Smooth muscle cell (in vitro differentiated cells): Measurements from ENCODE around the gene ANKRD13D. TPM values are rescaled to one million over a fixed set of nuclear protein-coding genes. Genes with fewer than 3 reads are reported as not detected.

Experiments used
- DNase-seq: peaks from one replicate; lab custom pipeline; 2025; ENCODE audit not compliant: unreplicated experiment; lab: John Stamatoyannopoulos, UW
- H2AFZ ChIP-seq: fragments of 200-600 bp; sonication (generic); 2 replicates; pipeline ENCODE4 v1.6.0; 2016; ENCODE audit warnings: antibody characterized with exemption, low read depth, mild to moderate bottlenecking
- H3F3A ChIP-seq: fragments of 200-600 bp; sonication (generic); 2 replicates; pipeline ENCODE4 v1.6.0; 2017; ENCODE audit warnings: antibody characterized with exemption, low read depth
- H3K27ac ChIP-seq: fragments of 200-600 bp; sonication (generic); 2 replicates; pipeline ENCODE4 v1.5.1; 2016; ENCODE audit warnings: low read depth, mild to moderate bottlenecking
- H3K27me3 ChIP-seq: fragments of 200-600 bp; sonication (generic); 2 replicates; pipeline ENCODE4 v1.6.1; 2016; ENCODE audit warnings: low read depth, mild to moderate bottlenecking
- H3K36me3 ChIP-seq: fragments of 200-600 bp; sonication (generic); 2 replicates; pipeline ENCODE4 v1.5.1; 2016; ENCODE audit warnings: low read depth
- H3K4me1 ChIP-seq: fragments of 200-600 bp; sonication (generic); 2 replicates; pipeline ENCODE4 v1.5.1; 2016; ENCODE audit warnings: low read depth
- H3K4me2 ChIP-seq: fragments of 200-600 bp; sonication (generic); 2 replicates; pipeline ENCODE4 v1.6.0; 2016; ENCODE audit warnings: mild to moderate bottlenecking
- H3K4me3 ChIP-seq: fragments of 200-600 bp; sonication (generic); 2 replicates; pipeline ENCODE4 v1.5.1; 2016; ENCODE audit warnings: mild to moderate bottlenecking
- H3K79me2 ChIP-seq: fragments of 200-600 bp; sonication (generic); 2 replicates; pipeline ENCODE4 v1.6.0; 2016; ENCODE audit warnings: low read depth, mild to moderate bottlenecking
- H3K9ac ChIP-seq: fragments of 200-600 bp; sonication (generic); 2 replicates; pipeline ENCODE4 v1.6.0; 2016; ENCODE audit warnings: low read depth
- H3K9me3 ChIP-seq: fragments of 200-600 bp; sonication (generic); replicated peaks from 2 replicates; pipeline ENCODE4 v1.5.1; 2016; ENCODE audit warnings: low read depth
- H4K20me1 ChIP-seq: fragments of 200-600 bp; sonication (generic); 2 replicates; pipeline ENCODE4 v1.6.0; 2016; ENCODE audit warnings: low read depth
- WGBS: methylation state at CpG from one replicate; pipeline ENCODE4 v1.1.7; 2016; ENCODE audit warnings: low lambda C conversion rate; 5-methylcytosine and 5-hydroxymethylcytosine counted together
- polyA plus RNA-seq: library from polyadenylated mRNA; unstranded; fragments of >200 nt; fragmentation: Nextera tagmentation; extraction: Ambion mirVana; gene quantifications from 2 replicates; pipeline ENCODE4 v1.2.1, GENCODE V29; 2016
- total RNA-seq: library from RNA; depleted of rRNA; stranded (reverse); fragments of >200 nt; gene quantifications from 2 replicates; pipeline ENCODE4 v1.2.3, GENCODE V29; 2014
- TF ChIP-seq, protein P1 (sequence below): fragments of 200-600 bp; sonication (generic); IDR thresholded peaks from 2 replicates; pipeline ENCODE4 v1.5.1; 2017; ENCODE audit warnings: borderline replicate concordance, mild to moderate bottlenecking, antibody characterized with exemption; ENCODE audit not compliant: insufficient read depth, poor library complexity, severe bottlenecking

The ANKRD13D gene
- total and polyA plus RNA-seq, 2 experiments from 2014 or later = 34.7 to 52.0 TPM

DNA sequence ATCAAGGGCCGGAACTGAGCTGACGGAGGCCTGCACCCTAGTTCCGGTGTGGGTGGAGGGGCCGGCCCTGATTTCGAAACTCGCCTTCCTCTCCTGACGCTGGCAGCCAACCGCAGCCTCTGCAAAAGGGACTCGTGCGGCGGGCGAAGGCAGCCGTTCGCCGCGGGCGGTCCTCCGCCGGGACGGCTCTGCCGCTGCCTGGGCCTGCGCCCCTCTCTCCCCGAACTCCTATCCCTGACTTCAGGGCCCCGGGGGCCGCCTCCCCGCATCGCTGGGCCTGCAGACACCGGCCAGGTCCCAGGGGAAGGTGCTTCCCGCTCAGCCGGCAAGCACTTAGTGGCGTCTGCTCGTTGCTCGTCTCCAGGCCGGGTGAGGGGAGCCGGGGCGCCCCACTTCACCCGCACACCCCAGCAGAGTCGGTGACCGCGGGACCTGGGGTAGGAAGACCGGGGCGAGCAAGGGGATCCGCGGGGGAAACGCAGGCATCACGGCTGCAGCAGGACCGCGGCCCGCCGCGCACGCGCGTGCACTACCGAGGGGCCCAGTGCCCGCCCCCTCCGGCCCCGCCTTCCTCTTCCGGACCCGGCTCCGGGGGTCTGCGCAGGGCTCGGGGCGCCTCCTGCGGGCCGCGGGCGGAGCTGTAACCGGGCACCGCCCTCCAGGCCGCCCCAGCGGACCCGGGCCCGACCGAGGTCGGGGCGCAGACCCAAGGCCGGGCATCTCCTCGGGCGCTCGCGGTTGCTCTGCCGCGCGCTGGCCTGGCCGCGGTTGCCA lies 464 bp upstream of the ANKRD13D start:
- Histone ChIP-seq H3K9ac (peak overlapping the region; percentile 84), H3K4me2 (peak overlapping the region; percentile 100), H2AFZ (no peak overlapping the region), H3K27me3 (no peaks in the 10 kb centered on the region), H3K27ac (peak overlapping the region; percentile 94), H3K36me3 (peaks cover 6% of the 10 kb centered on the region), H3K9me3 (no peaks in the 10 kb centered on the region), H3K4me3 (peak overlapping the region; percentile 94), H4K20me1 (peaks cover 27% of the 10 kb centered on the region), H3F3A (peaks cover 9% of the 10 kb centered on the region), H3K79me2 (peaks cover 41% of the 10 kb centered on the region), H3K4me1 (peaks cover 17% of the 10 kb centered on the region)
- DNase-seq = peak; percentile 79
- TF ChIP-seq, protein P1, sequence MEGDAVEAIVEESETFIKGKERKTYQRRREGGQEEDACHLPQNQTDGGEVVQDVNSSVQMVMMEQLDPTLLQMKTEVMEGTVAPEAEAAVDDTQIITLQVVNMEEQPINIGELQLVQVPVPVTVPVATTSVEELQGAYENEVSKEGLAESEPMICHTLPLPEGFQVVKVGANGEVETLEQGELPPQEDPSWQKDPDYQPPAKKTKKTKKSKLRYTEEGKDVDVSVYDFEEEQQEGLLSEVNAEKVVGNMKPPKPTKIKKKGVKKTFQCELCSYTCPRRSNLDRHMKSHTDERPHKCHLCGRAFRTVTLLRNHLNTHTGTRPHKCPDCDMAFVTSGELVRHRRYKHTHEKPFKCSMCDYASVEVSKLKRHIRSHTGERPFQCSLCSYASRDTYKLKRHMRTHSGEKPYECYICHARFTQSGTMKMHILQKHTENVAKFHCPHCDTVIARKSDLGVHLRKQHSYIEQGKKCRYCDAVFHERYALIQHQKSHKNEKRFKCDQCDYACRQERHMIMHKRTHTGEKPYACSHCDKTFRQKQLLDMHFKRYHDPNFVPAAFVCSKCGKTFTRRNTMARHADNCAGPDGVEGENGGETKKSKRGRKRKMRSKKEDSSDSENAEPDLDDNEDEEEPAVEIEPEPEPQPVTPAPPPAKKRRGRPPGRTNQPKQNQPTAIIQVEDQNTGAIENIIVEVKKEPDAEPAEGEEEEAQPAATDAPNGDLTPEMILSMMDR = peak; percentile 33
- WGBS = 1% methylated on average over 43 of the region's 87 CpGs

DNA sequence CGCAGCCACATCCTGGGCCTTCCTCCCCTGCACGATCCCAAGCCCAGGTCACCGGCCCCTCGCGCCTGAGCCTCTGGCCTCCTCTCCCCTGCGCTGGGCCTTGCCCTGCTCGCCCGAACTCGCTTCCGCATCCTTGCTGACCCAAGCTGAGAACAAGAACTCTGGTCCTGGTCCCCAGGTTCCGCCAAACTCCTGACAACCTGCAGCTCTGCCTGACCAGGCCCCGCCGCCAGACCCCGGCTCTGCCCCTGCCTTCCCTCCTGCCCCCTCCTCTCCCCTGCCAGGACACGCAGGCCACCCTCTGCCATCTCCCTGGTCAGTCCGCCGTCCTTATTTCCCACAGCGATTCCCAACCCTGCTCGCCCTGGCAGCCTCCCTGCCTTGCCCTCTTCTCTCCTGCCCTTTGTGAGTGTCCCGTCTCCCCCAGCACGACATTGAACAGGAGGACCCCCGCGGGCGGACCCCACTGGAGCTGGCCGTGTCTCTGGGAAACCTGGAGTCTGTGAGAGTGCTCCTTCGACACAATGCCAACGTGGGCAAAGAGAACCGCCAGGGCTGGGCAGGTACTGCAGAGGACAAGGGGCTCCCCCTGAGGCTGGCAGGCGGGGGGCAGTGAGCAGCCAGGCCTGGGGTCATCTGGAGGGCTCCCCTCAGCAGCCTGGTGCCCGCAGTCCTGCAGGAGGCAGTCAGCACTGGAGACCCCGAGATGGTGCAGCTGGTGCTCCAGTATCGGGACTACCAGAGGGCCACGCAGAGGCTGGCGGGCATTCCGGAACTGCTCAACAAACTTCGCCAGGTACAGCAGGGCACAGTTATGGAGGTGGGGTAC lies 762 bp downstream of the ANKRD13D start:
- Histone ChIP-seq H3K4me1 (peaks cover 17% of the 10 kb centered on the region), H3K27ac (peak overlapping the region; percentile 42), H4K20me1 (peaks cover 27% of the 10 kb centered on the region), H3K79me2 (peaks cover 53% of the 10 kb centered on the region), H2AFZ (no peak overlapping the region), H3K9ac (peak overlapping the region; percentile 56), H3K27me3 (no peaks in the 10 kb centered on the region), H3K4me2 (peak overlapping the region; percentile 98), H3K4me3 (peak overlapping the region; percentile 94), H3F3A (peaks cover 9% of the 10 kb centered on the region), H3K9me3 (no peaks in the 10 kb centered on the region), H3K36me3 (peaks cover 5% of the 10 kb centered on the region)
- TF ChIP-seq, protein P1 = no peak
- 46% methylated on average over 32 of the region's 36 CpGs for WGBS
- DNase-seq = no peak

DNA sequence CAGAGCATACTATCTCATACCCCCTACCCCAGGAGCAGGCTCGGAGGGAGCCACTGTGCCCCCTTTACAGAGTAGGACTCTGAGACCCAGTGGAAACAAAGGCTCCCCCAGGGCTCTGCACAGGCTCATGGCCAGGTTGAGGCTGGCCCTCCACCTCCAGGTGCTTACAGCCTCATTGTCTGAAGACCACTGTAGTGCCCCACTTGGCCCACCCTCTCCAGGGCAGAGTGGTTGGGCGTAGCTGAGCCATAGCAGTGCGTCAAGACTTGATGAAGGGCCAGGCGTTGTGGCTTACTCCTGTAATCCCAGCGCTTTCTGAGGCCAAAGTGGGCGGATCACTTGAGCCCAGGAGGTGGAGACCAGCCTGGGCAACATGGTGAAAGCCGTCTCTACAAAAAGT lies 1.7 kb downstream of the ANKRD13D start:
- H3K27ac ChIP-seq = peak overlapping the region; percentile 38
- peaks cover 62% of the 10 kb centered on the region for H3K79me2 ChIP-seq
- H3K9me3 ChIP-seq = peaks cover 5% of the 10 kb centered on the region
- 75% methylated on average over 7 of the region's 7 CpGs for WGBS
- H3K4me2 ChIP-seq = peak overlapping the region; percentile 98
- H3F3A ChIP-seq = peaks cover 9% of the 10 kb centered on the region
- H2AFZ ChIP-seq = no peak overlapping the region
- no peak overlapping the region for H3K9ac ChIP-seq
- peaks cover 29% of the 10 kb centered on the region for H4K20me1 ChIP-seq
- TF ChIP-seq, protein P1 = no peak
- H3K4me1 ChIP-seq = peaks cover 17% of the 10 kb centered on the region
- peaks cover 9% of the 10 kb centered on the region for H3K36me3 ChIP-seq
- H3K4me3 ChIP-seq = no peak overlapping the region
- no peak for DNase-seq
- no peaks in the 10 kb centered on the region for H3K27me3 ChIP-seq
